ENCODE measurements around the gene KRTAP12-1. TPM values are rescaled to one million over a fixed set of nuclear protein-coding genes. Genes with fewer than 3 reads are reported as not detected.

KRTAP12-1 gene
- total and polyA plus RNA-seq, 9 of the 15 experiments (the other 6 are each of a cell fraction or from before 2014, with no cell fraction given) = not detected

- peaks cover 10 to 22% of the 10 kb centered on the region in 2 experiments; a peak in 4 of 5 replicates for H3K4me1 ChIP-seq (replicated peaks in 1 of 2; ENCODE audit: control insufficient read depth in 2 of 2, insufficient read depth in 2 of 2, low read length in 2 of 2)
- H3K36me3 ChIP-seq (ENCODE audit: control insufficient read depth, insufficient read depth, low read length) = no peaks in the 10 kb centered on the region
- BruUV-seq (replicated peaks) = no TSS peak
- FAIRE-seq = no peak
- no peak for DNase-seq (ENCODE audit: extremely low read depth in 1 of 4, low spot score in 3 of 4)
- WGBS (ENCODE audit: insufficient coverage, low coverage, missing lambda C conversion rate) = 2% methylated on average over 9 of the region's 9 CpGs
- ATAC-seq = no peak
- no peak overlapping the region for H2AFZ ChIP-seq (ENCODE audit: low read depth, low read length)
- intact Hi-C loops (cut with micrococcal nuclease) (no loop called here), in situ Hi-C loops (cut with MboI) (no loop called here)
- no peak overlapping the region for H3K27ac ChIP-seq (ENCODE audit: extremely low read depth, low read depth, low read length)
- POLR2A ChIA-PET = interaction anchor here (1.1 to 1.4 kb wide), 2 partner anchors 15 to 28 kb away, joined by 3 to 5 read pairs; no protein-coding TSS in a partner anchor
- peaks cover 8% of the 10 kb centered on the region; the same call in 1 of the 2 replicates for H4K20me1 ChIP-seq (replicated peaks; ENCODE audit: control insufficient read depth, insufficient read depth, low read length)
- H3K9me3 ChIP-seq (replicated peaks; ENCODE audit: control insufficient read depth, insufficient read depth, low read depth, low read length) = no peaks in the 10 kb centered on the region
- no peak overlapping the region for H3K4me2 ChIP-seq (ENCODE audit: insufficient read depth, low read length)
- CTCF ChIA-PET (ENCODE audit: low intra/inter-chr PET ratio) = no interaction called here
- no peaks in the 10 kb centered on the region for H3K9me1 ChIP-seq (ENCODE audit: control insufficient read depth, insufficient read depth, low read length)
- H3K79me2 ChIP-seq (ENCODE audit: control insufficient read depth, insufficient read depth, low read length) = no peaks in the 10 kb centered on the region
- H3K9ac ChIP-seq (ENCODE audit: insufficient read depth in 1 of 2, low read depth in 2 of 2, low read length in 2 of 2) = no peak overlapping the region
- no peak overlapping the region for H3K4me3 ChIP-seq
- peaks cover 74 to 91% of the 10 kb centered on the region in 2 experiments; a peak in 4 of 5 replicates for H3K27me3 ChIP-seq (ENCODE audit: control insufficient read depth in 2 of 2, insufficient read depth in 2 of 2, low read length in 2 of 2)
- TF ChIP-seq TFAP4 (CRISPR knock-in tag; IDR thresholded peaks at IDR 0.05; ENCODE audit: borderline replicate concordance) (no peak), FUS (optimal IDR thresholded peaks at IDR 0.05; ENCODE audit: low read depth, low read length) (no peak), ZBTB7A (IDR thresholded peaks at IDR 0.05; ENCODE audit: borderline replicate concordance, control insufficient read depth, low read depth, low read length) (no peak), BRF2 (IDR thresholded peaks at IDR 0.05; ENCODE audit: borderline replicate concordance, insufficient read depth, insufficient read length) (no peak), JUN (IDR thresholded peaks at IDR 0.05; ENCODE audit: borderline replicate concordance, low read depth, low read length) (no peak), JUN (CRISPR knock-in tag; IDR thresholded peaks at IDR 0.05; ENCODE audit: borderline replicate concordance) (no peak), ZBTB9 (CRISPR knock-in tag; IDR thresholded peaks at IDR 0.05) (no peak), ZNF354B (CRISPR knock-in tag; IDR thresholded peaks at IDR 0.05) (no peak), MYC (IDR thresholded peaks at IDR 0.05; ENCODE audit: low read depth, low read length) (no peak), MYC (CRISPR knock-in tag; IDR thresholded peaks at IDR 0.05; ENCODE audit: borderline replicate concordance, low read depth) (no peak), KLF10 (CRISPR knock-in tag; IDR thresholded peaks at IDR 0.05) (no peak), ZNF41 (CRISPR knock-in tag; conservative IDR thresholded peaks at IDR 0.05) (no peak), RERE (CRISPR knock-in tag; IDR thresholded peaks at IDR 0.05; ENCODE audit: borderline replicate concordance) (no peak), ZNF445 (CRISPR knock-in tag; IDR thresholded peaks at IDR 0.05; ENCODE audit: low read depth) (no peak), PHB (CRISPR knock-in tag; IDR thresholded peaks at IDR 0.05) (no peak)
Observed at GRCh38 chr21:44727757-44728156, 45.8 kb upstream of the KRTAP12-1 start.
